A673 (cell line): ENCODE results near the gene TECR. TPM values are rescaled to one million over a fixed set of nuclear protein-coding genes. Genes with fewer than 3 reads are reported as not detected.

Source experiments
- BruUV-seq: library from RNA; stranded (reverse); fragments of 400-500 nt; replicated peaks from 2 replicates; lab custom pipeline; 2021; lab: Mats Ljungman, UMichigan
- CTCF ChIA-PET: fragments of 300-600 bp; sonication (Branson Sonifier 250); formaldehyde crosslinking; loops from one replicate; lab custom pipeline; 2022; ENCODE audit warnings: antibody characterized with exemption; lab: Charles Lee
- POLR2A ChIA-PET: fragments of 300-600 bp; sonication (Branson Sonifier 250); formaldehyde crosslinking; loops from one replicate; lab custom pipeline; 2022; ENCODE audit warnings: antibody characterized with exemption; ENCODE audit not compliant: low non-redundant PET; lab: Charles Lee
- DNase-seq: peaks from one replicate; pipeline ENCODE4 v3.0.0-alpha.2; 2015; ENCODE audit warnings: low spot score
- H3K27ac ChIP-seq: fragments of 200-600 bp; sonication (generic); 2 replicates; pipeline ENCODE4 v1.5.1; 2016; ENCODE audit warnings: mixed run types, low read depth, mild to moderate bottlenecking, mixed read lengths, antibody characterized with exemption, low read length; ENCODE audit not compliant: poor library complexity, severe bottlenecking
- H3K27me3 ChIP-seq: fragments of 200-600 bp; sonication (generic); replicated peaks from 2 replicates; pipeline ENCODE4 v1.6.1; 2017; ENCODE audit warnings: mixed run types, low read depth, mild to moderate bottlenecking, mixed read lengths, antibody characterized with exemption, low read length; ENCODE audit not compliant: insufficient read depth, poor library complexity
- H3K36me3 ChIP-seq: fragments of 200-600 bp; sonication (generic); 2 replicates; pipeline ENCODE4 v1.6.1; 2016; ENCODE audit warnings: mixed run types, mild to moderate bottlenecking, mixed read lengths, antibody characterized with exemption, low read length; ENCODE audit not compliant: insufficient read depth, poor library complexity, severe bottlenecking
- H3K4me1 ChIP-seq: fragments of 200-600 bp; sonication (generic); 2 replicates; pipeline ENCODE4 v1.6.1; 2017; ENCODE audit warnings: mixed run types, mild to moderate bottlenecking, mixed read lengths, antibody characterized with exemption, low read length; ENCODE audit not compliant: insufficient read depth, poor library complexity, severe bottlenecking
- H3K4me3 ChIP-seq: fragments of 200-600 bp; sonication (generic); 2 replicates; pipeline ENCODE4 v1.5.1; 2016; ENCODE audit warnings: low read depth, mixed run types, mild to moderate bottlenecking, mixed read lengths, low read length; ENCODE audit not compliant: poor library complexity, severe bottlenecking
- H3K9me3 ChIP-seq: fragments of 200-600 bp; sonication (generic); 2 replicates; pipeline ENCODE4 v1.6.1; 2016; ENCODE audit warnings: mixed run types, low read depth, mild to moderate bottlenecking, mixed read lengths, antibody characterized with exemption, low read length; ENCODE audit not compliant: poor library complexity, severe bottlenecking
- EZH2 ChIP-seq: fragments of 200-600 bp; sonication (generic); IDR thresholded peaks from 2 replicates; pipeline ENCODE4 v1.6.1; 2017; ENCODE audit warnings: borderline replicate concordance, low read depth, mild to moderate bottlenecking, mixed read lengths, antibody characterized with exemption, low read length; ENCODE audit not compliant: poor library complexity, severe bottlenecking
- intact Hi-C: fragments of 100-400 bp; cut with micrococcal nuclease; formaldehyde crosslinking; loops from one replicate; pipeline ENCODE4 v1.10.0; 2022; ENCODE audit not compliant: unreplicated experiment
- total RNA-seq: library from RNA; stranded (reverse); gene quantifications from 2 replicates; pipeline ENCODE4 v1.2.3, GENCODE V29; 2021
- TF ChIP-seq, protein P1 (sequence below): fragments of 300-800, 200-600 bp; sonication (generic); conservative IDR thresholded peaks from 2 replicates; pipeline ENCODE4 v1.5.1; 2017; ENCODE audit warnings: low read depth, mild to moderate bottlenecking, antibody characterized with exemption, low read length, moderate library complexity, mixed read lengths

TECR gene
- total RNA-seq, 1 experiment from 2014 or later = 189 TPM

DNA sequence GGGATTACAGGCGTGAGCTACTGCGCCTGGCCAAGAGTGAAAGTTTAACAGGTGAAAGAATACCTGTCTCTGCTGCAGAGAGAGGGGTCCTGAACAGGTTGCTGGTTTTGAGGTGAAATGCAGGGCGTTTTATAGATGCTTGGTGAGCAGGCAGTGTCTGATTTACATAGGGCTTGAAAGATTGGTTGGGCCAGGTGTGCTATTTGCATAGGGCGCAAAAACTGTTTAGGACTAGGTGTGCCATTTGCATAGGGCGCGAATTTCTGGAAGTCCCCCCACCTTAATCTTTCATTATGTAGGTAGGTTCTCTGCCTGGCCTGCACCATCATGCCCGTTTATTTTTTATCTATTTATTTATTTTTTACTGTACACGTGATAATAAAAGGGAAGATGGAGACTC lies 47.0 kb downstream of the TECR start:
- intact Hi-C loops = loop anchor here (10.0 kb wide), 1 partner anchor 208 kb away; no protein-coding TSS in a partner anchor
- CTCF ChIA-PET = no interaction called here
- Histone ChIP-seq H3K9me3 (no peaks in the 10 kb centered on the region), H3K4me3 (no peak overlapping the region), H3K27me3 (no peaks in the 10 kb centered on the region), H3K4me1 (peaks cover 4% of the 10 kb centered on the region), H3K36me3 (no peaks in the 10 kb centered on the region), H3K27ac (no peak overlapping the region)
- no peak for DNase-seq
- no TSS peak for BruUV-seq
- POLR2A ChIA-PET = no interaction called here
- TF ChIP-seq, protein P1, sequence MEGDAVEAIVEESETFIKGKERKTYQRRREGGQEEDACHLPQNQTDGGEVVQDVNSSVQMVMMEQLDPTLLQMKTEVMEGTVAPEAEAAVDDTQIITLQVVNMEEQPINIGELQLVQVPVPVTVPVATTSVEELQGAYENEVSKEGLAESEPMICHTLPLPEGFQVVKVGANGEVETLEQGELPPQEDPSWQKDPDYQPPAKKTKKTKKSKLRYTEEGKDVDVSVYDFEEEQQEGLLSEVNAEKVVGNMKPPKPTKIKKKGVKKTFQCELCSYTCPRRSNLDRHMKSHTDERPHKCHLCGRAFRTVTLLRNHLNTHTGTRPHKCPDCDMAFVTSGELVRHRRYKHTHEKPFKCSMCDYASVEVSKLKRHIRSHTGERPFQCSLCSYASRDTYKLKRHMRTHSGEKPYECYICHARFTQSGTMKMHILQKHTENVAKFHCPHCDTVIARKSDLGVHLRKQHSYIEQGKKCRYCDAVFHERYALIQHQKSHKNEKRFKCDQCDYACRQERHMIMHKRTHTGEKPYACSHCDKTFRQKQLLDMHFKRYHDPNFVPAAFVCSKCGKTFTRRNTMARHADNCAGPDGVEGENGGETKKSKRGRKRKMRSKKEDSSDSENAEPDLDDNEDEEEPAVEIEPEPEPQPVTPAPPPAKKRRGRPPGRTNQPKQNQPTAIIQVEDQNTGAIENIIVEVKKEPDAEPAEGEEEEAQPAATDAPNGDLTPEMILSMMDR = no peak

DNA sequence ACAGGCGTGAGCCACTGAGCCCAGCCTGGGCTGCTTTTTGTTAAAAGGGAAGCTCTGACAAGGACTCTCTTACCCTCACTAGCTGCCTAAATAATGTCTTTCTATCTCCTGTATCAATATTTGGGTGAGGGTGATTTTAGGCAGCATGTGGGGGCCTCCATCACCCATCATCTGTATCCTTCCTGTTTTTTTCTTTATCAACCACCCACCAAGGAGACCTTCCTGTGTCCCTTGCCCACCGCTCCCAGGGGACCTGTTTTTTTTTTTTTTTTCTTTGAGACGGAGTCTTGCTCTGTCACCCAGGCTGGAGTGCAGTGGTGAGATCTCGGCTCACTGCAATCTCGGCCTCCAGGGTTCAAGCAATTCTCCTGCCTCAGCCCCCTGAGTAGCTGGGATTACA lies 47.9 kb downstream of the TECR start:
- intact Hi-C loops = loop anchor here (10.0 kb wide), 1 partner anchor 208 kb away; no protein-coding TSS in a partner anchor
- Histone ChIP-seq H3K27me3 (no peaks in the 10 kb centered on the region), H3K4me3 (no peak overlapping the region), H3K36me3 (no peaks in the 10 kb centered on the region), H3K9me3 (no peaks in the 10 kb centered on the region), H3K27ac (no peak overlapping the region), H3K4me1 (peaks cover 2% of the 10 kb centered on the region)
- CTCF ChIA-PET = interaction anchor here (0.7 kb wide), 1 partner anchor 92 kb away, joined by 4 read pairs; no protein-coding TSS in a partner anchor
- no peak for TF ChIP-seq EZH2
- BruUV-seq = no TSS peak
- no peak for DNase-seq
- POLR2A ChIA-PET = no interaction called here

DNA sequence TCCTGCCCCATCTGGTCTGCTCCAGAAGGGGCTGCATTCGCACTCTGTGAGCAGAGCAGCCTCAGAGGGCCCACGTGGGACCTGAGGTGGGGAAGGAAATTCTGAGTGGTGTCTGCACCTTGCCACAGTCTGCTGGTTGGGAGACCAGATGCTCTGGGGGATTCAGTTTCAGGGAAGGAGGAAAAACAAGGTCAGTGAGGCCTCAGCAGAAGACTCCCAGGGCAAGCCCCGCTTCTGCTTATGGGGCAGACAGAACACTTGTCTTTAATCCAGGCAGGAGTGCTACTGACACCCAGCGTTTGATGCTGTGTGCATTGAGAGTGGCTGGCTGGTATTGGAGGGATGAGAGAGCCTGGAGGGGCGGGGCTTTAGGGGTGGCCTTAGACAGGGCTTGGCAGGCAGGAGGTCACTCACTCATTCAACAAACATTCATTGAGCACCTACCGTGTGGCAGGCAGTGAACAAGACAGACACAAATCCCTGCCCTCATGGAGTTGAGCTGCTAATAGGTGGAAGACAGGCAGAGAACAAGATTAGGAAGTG lies 48.6 kb downstream of the TECR start:
- no peak overlapping the region for H3K4me3 ChIP-seq
- CTCF ChIA-PET = interaction anchor here (0.7 kb wide), 1 partner anchor 91 kb away, joined by 4 read pairs; no protein-coding TSS in a partner anchor
- no peaks in the 10 kb centered on the region for H3K9me3 ChIP-seq
- H3K27ac ChIP-seq = no peak overlapping the region
- intact Hi-C loops = loop anchor here (10.0 kb wide), 1 partner anchor 207 kb away; no protein-coding TSS in a partner anchor
- no peaks in the 10 kb centered on the region for H3K27me3 ChIP-seq
- DNase-seq = no peak
- BruUV-seq = no TSS peak
- POLR2A ChIA-PET = no interaction called here
- no peaks in the 10 kb centered on the region for H3K4me1 ChIP-seq
- no peaks in the 10 kb centered on the region for H3K36me3 ChIP-seq
- TF ChIP-seq EZH2 = no peak
- TF ChIP-seq, protein P1 = no peak
